ENCODE results near the gene DYRK1A.

Gene DYRK1A

DNA sequence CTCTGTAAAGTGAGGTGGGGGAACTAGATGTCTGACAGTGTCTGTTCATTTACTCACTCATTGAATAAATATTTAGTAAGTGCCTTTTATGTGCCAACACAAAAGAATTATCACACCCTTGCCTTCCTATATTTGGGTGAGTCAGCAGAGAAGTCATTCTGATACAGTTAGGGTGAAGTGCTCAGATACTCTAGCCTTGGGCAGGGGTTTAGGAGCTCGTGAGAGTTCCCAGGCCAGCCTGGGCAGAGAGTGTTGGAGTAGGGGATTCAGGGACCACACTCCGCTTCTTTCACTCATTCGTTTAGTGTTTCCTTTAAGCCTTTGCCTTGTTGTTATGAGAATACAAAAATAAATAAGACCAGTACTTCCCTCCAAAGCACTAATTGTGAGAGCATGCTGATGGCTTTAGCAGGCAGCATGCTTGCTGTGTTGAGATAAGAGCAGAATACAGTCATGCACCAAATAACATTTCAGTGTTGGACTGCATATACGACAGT lies 83.9 kb downstream of the DYRK1A start:
- DNase-seq (ENCODE audit: low read depth), result no peak

DNA sequence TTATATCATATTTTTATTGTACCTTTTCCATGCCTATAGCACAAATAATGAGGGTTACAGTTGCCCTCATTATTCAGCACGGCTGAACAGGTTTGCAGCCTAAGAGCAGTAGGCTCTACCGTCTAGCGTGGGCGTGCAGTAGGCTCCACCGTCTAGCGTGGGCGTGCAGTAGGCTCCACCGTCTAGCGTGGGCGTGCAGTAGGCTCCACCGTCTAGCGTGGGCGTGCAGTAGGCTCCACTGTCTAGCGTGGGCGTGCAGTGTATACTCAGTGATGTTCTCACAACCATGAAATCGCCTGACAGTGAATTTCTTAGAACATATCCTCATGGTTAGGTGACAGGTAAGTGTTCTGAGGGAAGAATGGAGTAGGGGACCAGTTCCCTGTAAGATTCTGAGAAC lies 84.9 kb downstream of the DYRK1A start:
- DNase-seq (ENCODE audit: low read depth), result no peak

DNA sequence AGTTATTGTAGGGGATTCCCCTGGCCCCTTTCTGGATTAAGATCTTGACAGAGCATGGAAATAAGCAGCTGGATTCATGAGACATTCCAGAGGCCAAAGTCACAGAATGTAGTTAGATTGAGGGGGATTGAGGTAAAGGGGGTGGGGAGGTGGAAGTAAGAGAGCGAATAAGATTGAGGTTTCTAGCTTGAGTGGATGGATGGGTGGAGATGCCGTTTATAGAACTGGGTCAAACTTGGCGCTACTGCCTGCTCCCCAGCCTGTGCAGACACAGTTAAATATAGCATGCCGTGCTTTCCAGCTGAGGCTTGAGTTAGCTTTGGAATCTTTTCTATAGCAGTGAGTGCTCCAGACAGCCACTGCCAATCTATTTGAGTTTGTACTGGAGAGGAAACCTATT lies 85.7 kb downstream of the DYRK1A start:
- DNase-seq (ENCODE audit: low read depth), result no peak

GRCh38 chr21:37453350-37453749 lies 86.8 kb downstream of the DYRK1A start:
- DNase-seq (ENCODE audit: low read depth), result no peak

GRCh38 chr21:37454869-37455503 lies 88.4 kb downstream of the DYRK1A start:
- no peak for DNase-seq (ENCODE audit: low read depth)

GRCh38 chr21:37455504-37455911 lies 88.9 kb downstream of the DYRK1A start:
- DNase-seq (ENCODE audit: low read depth), result no peak

DNA sequence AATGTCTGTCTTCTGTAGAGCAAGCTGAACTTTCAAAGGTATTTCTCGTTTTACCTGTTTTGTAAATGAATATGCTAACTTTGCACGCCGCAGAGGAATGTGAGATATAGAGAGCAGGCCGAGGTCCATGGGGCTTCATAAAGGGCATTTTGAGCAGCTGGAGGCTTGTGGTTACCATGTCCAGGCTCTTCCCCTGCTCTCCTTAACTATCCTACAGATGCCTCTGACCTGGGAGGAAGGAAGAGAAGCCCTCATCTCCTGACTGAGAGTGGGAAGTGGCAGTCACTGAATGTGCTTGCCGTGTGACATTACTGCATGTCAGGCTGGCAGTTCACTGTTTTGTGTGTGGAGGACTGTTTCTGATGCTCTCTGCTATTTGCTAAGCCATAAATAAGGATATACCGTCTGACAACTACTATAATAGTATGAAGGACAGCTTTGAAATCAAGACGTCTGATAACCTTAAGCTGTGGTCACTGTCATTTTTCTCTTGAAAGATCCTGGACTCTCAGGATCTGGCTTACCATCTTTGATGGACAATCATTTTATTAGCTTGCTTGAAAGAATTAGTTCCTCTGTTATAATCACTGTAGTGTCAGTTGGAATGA lies 92.2 kb downstream of the DYRK1A start:
- DNase-seq (ENCODE audit: low read depth), result no peak

DNA sequence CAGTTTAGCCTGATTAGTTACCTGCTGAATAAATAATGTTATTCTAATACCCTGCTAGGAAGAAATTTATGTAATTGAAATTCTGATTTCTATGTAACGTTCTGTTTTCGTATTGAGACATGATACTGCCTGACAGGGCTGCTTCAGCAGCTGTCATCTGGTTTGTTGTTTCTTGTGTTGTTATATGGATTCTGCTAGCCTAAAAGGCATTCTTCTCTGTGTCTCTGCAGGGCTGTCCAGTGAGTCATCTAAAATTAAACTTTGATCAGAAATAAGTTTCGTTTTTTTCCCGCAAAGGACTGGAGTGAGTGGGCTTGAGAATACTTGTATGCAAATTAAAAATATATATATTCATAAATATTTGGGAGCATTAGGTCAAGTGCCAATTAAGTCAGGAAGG lies 93.0 kb downstream of the DYRK1A start:
- no peak for DNase-seq (ENCODE audit: low read depth)

- DNase-seq (ENCODE audit: low read depth), result no peak
Measured at GRCh38 chr21:37460196-37460595, 93.6 kb downstream of the DYRK1A start.

- no peak for DNase-seq (ENCODE audit: low read depth)
Measured at GRCh38 chr21:37461479-37461878, 94.9 kb downstream of the DYRK1A start.

GRCh38 chr21:37462087-37462861 lies 95.7 kb downstream of the DYRK1A start:
- no peak for DNase-seq (ENCODE audit: low read depth)

- DNase-seq (ENCODE audit: low read depth), result no peak
Measured at GRCh38 chr21:37463083-37463801, 96.7 kb downstream of the DYRK1A start.

DNA sequence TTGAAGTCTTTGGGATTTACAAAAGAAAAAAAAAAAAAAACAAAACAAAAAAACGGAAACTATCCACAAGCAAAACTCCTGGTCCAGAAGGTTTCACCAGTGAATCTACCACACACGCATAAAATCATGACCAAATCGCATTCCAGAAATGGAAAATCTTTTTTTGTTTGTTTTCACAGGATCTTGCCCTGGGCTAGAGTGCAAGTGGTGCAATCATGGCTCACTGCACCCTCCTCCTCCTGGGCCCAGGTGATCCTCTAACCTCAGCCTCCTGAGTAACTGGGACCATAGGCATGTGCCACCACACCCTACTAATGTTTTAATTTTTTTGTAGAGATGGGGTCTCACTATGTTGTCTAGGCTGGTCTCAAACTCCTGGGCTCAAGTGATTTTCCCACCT lies 100.5 kb downstream of the DYRK1A start:
- DNase-seq (ENCODE audit: low read depth), result no peak

GRCh38 chr21:37468909-37469308 lies 102.3 kb downstream of the DYRK1A start:
- no peak for DNase-seq (ENCODE audit: low read depth)

DNA sequence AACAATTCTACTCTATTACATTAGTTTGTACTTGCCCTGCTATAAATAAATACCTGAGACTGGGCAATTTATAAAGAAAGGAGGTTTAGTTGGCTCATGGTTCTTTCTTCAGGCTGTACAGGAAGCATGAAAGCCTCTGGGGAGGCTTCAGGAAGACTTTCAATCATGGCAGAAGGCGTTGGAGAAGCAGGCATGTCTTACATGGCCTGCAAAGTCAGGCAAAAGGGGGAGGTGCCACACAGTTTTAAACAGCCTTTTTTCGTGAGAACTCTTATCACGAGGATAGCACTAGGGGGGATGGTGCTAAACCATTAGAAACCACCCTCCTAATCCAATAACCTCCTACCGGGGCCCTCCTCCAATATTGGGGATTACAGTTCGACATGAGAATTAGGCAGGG lies 102.9 kb downstream of the DYRK1A start:
- DNase-seq (ENCODE audit: low read depth), result no peak

DNA sequence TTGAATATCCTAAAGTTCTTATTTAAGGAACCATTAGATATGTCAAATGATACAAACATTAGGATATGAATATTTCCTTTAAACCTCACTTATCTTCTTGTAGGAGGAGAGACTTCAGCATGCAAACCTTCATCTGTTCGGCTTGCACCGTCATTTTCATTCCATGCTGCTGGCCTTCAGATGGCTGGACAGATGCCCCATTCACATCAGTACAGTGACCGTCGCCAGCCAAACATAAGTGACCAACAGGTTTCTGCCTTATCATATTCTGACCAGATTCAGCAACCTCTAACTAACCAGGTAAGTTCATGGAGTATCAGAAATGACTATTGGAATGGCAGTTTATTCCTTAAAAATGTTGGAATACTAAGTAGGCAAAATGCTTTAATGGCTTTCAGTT lies 106.0 kb downstream of the DYRK1A start:
- DNase-seq (ENCODE audit: low read depth), result no peak

GRCh38 chr21:37473491-37473890 lies 106.9 kb downstream of the DYRK1A start:
- no peak for DNase-seq (ENCODE audit: low read depth)

DNA sequence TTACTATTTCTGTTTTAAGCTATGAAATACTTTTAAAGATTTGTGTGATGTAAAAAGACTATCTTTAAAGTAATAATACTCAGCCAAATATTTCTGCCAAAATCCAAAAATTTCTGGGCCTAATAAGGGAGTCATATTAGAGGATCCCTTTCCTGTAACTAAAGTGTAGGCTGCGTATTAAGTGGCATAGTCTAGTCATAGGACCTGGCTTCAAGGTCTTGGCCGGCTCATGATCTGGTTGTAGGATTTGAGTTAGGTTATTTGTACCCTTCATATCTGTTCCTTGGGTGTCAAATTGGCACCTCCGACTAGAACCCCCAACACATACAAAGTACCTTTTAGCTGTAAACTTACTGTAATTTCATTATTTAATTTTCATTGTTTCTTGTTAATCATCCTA lies 107.8 kb downstream of the DYRK1A start:
- DNase-seq (ENCODE audit: low read depth), result no peak

- DNase-seq (ENCODE audit: low read depth), result no peak
Measured at GRCh38 chr21:37475186-37475868, 108.8 kb downstream of the DYRK1A start.

DNA sequence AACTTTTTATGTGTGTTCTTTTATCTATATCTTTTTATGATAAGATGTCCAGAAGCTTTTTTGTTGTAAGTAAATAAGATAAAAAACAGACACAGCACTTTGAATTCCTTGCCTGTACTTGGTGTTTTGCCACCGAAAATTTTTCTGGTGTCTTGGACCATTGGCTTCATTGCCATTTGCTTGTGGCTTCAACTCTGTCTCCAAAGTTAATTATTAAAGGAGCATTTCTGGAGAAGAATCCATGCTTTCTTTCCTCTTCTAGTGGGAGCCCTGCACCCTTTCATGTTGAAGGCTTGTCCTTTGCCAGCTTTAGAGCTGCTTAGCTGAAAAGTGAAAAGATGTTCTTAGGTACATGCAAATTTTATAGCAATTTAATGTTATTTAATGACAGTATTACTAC lies 112.2 kb downstream of the DYRK1A start:
- DNase-seq (ENCODE audit: low read depth), result no peak

DNA sequence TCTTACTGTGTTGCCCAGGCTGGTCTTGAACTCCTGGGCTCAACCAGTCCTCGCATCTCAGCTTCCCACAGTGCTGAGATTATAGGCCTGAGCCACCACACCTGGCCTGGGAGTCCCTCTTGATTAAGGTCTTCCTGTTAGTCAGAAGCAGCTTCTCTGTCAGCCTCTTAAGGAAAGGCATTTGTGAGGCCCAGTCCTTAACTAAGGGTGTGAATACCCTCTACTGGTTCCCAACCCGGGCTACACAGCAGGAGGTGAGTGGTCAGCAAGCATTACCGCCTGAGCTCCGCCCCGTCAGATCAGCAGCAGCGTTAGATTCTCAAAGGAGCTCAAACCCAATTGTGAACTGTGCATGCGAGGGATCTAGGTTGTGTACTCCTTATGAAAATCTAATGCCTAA lies 117.2 kb downstream of the DYRK1A start:
- DNase-seq (ENCODE audit: low read depth), result no peak

All from activated T-cell treated with anti-CD3 and anti-CD28 coated beads for 1 hour (primary cell).